Measurements from ENCODE around the gene TASP1.
"Not testable (repeated sequence)": the region's sequence is repeated elsewhere in the genome, so short reads cannot be mapped to it uniquely, and the experiment has no call there.

Gene TASP1

GRCh38 chr20:13486694-13487093 lies 152.0 kb downstream of the TASP1 start:
- no peak for DNase-seq

GRCh38 chr20:13485576-13485975 lies 153.2 kb downstream of the TASP1 start:
- DNase-seq, result no peak

GRCh38 chr20:13485019-13485418 lies 153.7 kb downstream of the TASP1 start:
- not testable (repeated sequence) for DNase-seq

- DNase-seq, result not testable (repeated sequence)
Measured at GRCh38 chr20:13483472-13483871, 155.3 kb downstream of the TASP1 start.

GRCh38 chr20:13478366-13478765 lies 160.4 kb downstream of the TASP1 start:
- DNase-seq, result no peak

GRCh38 chr20:13474467-13474866 lies 164.3 kb downstream of the TASP1 start:
- DNase-seq, result no peak

GRCh38 chr20:13469262-13469661 lies 169.5 kb downstream of the TASP1 start:
- DNase-seq, result no peak

GRCh38 chr20:13468166-13468565 lies 170.6 kb downstream of the TASP1 start:
- no peak for DNase-seq

- DNase-seq, result no peak
Measured at GRCh38 chr20:13464702-13465101, 174.0 kb downstream of the TASP1 start.

GRCh38 chr20:13461849-13462458 lies 176.8 kb downstream of the TASP1 start:
- no peak for DNase-seq

GRCh38 chr20:13458860-13459451 lies 179.8 kb downstream of the TASP1 start:
- DNase-seq, result no peak

- no peak for DNase-seq
Measured at GRCh38 chr20:13457487-13457886, 181.2 kb downstream of the TASP1 start.

GRCh38 chr20:13455713-13456112 lies 183.0 kb downstream of the TASP1 start:
- no peak for DNase-seq

GRCh38 chr20:13453367-13453766 lies 185.4 kb downstream of the TASP1 start:
- no peak for DNase-seq

GRCh38 chr20:13452470-13453124 lies 186.1 kb downstream of the TASP1 start:
- no peak for DNase-seq

GRCh38 chr20:13449868-13450434 lies 188.8 kb downstream of the TASP1 start:
- DNase-seq, result no peak

GRCh38 chr20:13447385-13448180 lies 191.1 kb downstream of the TASP1 start:
- no peak for DNase-seq

GRCh38 chr20:13443690-13444089 lies 195.0 kb downstream of the TASP1 start:
- DNase-seq, result no peak

GRCh38 chr20:13442986-13443385 lies 195.7 kb downstream of the TASP1 start:
- DNase-seq, result no peak

- no peak for DNase-seq
Measured at GRCh38 chr20:13441388-13441787, 197.3 kb downstream of the TASP1 start.

GRCh38 chr20:13436530-13436929 lies 202.2 kb downstream of the TASP1 start:
- DNase-seq, result no peak

GRCh38 chr20:13432126-13432525 lies 206.6 kb downstream of the TASP1 start:
- no peak for DNase-seq

GRCh38 chr20:13430346-13431002 lies 208.3 kb downstream of the TASP1 start:
- no peak for DNase-seq
